Activated CD8-positive, alpha-beta memory T cell treated with anti-CD3 and anti-CD28 coated beads for 24 hours (primary cell): ENCODE measurements around the gene CDH19.
"Not testable (repeated sequence)": the region's sequence is repeated elsewhere in the genome, so short reads cannot be mapped to it uniquely, and the experiment has no call there.

Experiments
- DNase-seq: peaks from one replicate; pipeline ENCODE4 v3.0.0-alpha.2; 2020

Gene CDH19

DNA sequence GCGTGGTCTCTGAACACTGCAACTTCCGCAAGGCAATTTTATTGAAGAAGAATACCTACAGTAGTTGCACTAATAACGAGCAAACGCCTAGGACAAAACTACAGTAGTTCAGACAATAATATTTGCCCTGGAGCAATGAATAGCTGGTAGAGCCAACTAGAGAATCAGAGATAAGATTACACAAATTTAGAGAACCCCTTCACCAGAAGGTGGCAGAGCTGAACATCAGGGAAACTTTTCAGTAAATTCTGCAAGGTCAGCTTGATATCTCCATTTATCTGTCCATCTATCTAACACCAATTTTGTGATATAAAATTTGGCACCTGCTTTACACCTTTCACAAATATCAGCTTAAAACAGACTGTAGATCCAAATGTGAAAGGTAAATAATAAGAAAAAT is 43.8 kb downstream of the CDH19 start:
- no peak for DNase-seq

- DNase-seq = no peak
Measured at GRCh38 chr18:66558773-66559172, 45.1 kb downstream of the CDH19 start.

- no peak for DNase-seq
Measured at GRCh38 chr18:66557091-66557490, 46.8 kb downstream of the CDH19 start.

- no peak for DNase-seq
Measured at GRCh38 chr18:66555585-66555984, 48.3 kb downstream of the CDH19 start.

DNA sequence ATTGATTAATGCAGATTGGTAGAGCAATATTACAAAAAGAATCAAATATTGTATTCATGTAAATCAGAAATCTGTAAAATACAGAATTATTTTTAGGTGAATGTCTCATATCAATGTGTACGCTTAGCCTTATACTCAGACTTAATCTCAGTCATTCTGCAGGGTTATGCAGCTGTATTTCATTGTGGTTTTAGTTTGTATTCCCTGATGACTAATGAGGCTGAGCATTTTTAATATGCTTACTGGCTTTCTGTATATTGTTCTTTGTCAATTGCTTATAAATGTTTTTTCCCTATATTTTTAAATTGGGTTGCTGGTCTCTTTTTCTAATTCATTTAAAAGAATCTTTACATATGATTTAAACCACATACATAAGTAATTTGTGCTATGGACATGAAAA is 50.1 kb downstream of the CDH19 start:
- DNase-seq = no peak

DNA sequence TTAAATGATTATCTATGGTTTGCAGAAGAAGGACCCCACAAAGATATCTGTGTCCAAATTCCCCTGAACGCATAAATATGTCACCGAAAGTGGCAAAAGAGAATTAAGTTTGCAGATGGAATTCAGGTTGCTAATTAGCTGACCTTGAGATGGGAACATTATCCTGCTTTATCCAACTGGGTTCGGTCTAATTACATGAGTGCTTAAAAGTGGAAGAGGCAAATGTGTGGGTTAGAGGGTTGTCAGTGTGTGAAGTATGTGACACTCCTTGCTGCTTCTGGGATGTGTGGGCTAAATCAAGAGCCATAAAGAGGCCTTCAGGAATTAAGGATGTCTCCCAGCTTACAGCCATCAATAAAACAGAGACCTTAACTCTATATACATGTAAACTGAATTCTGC is 53.5 kb downstream of the CDH19 start:
- no peak for DNase-seq

- no peak for DNase-seq
Measured at GRCh38 chr18:66548747-66549146, 55.1 kb downstream of the CDH19 start.

GRCh38 chr18:66534110-66534509 is 69.8 kb downstream of the CDH19 start:
- DNase-seq = no peak

- no peak for DNase-seq
Measured at GRCh38 chr18:66533693-66534092, 70.2 kb downstream of the CDH19 start.

GRCh38 chr18:66523219-66523991 is 80.5 kb downstream of the CDH19 start:
- no peak for DNase-seq

- no peak for DNase-seq
Measured at GRCh38 chr18:66513996-66514395, 89.9 kb downstream of the CDH19 start.

DNA sequence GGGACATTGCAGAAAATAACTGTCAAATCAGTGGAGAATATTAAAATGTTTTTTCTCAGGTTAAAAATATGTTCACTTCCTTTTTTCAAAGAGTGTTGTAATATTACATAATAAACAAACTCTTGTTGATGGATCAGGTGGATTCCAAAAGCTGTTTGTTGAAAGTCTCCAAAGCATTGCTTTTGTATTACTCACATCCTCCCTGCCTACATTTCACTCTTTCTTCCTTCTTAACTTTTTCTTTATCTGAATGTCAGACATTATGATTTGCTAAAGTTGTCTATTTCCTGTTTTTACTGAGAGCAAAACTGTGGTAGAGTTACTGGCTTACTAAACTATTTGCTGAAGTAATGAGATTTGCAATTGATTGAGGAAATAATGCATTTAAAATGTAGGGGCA is 92.1 kb downstream of the CDH19 start:
- no peak for DNase-seq

GRCh38 chr18:66511289-66511688 is 92.6 kb downstream of the CDH19 start:
- no peak for DNase-seq

GRCh38 chr18:66510357-66511045 is 93.4 kb downstream of the CDH19 start:
- no peak for DNase-seq

- no peak for DNase-seq
Measured at GRCh38 chr18:66508937-66509336, 95.0 kb downstream of the CDH19 start.

- DNase-seq = no peak
Measured at GRCh38 chr18:66506178-66506577, 97.7 kb downstream of the CDH19 start.

GRCh38 chr18:66497351-66497750 is 106.5 kb downstream of the CDH19 start:
- DNase-seq = no peak

GRCh38 chr18:66495844-66496243 is 108.0 kb downstream of the CDH19 start:
- DNase-seq = no peak

GRCh38 chr18:66473882-66474281 is 130.0 kb downstream of the CDH19 start:
- DNase-seq = no peak

GRCh38 chr18:66466184-66466583 is 137.7 kb downstream of the CDH19 start:
- not testable (repeated sequence) for DNase-seq

DNA sequence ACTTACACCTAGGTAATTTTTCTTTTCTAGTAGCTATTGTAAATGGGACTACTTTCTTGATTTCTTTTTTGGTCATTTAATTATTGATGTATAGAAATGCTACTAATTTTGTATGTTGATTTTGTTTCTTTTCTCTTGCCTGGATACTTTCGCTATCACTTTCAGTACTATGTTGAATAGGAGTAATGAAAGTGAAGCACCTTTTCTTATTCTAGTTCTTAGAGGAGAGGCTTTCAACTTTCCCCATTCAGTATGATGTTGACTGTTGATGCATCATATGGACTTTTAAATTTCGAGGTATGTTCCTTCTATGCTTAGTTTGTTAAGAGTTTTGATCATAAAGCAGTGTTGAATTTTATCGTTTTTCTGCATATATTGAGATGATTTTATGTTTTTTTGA is 142.5 kb downstream of the CDH19 start:
- DNase-seq = no peak

- no peak for DNase-seq
Measured at GRCh38 chr18:66457245-66457644, 146.6 kb downstream of the CDH19 start.
